MCF 10A (cell line): ENCODE results near the gene RRP9. TPM values are rescaled to one million over a fixed set of nuclear protein-coding genes. Genes with fewer than 3 reads are reported as not detected.

Experiments used
- BruUV-seq: library from RNA; stranded (reverse); fragments of 400-500 nt; replicated peaks from 2 replicates; lab custom pipeline; 2021; lab: Mats Ljungman, UMichigan
- CTCF ChIA-PET: fragments of 300-600 bp; sonication (Branson Sonifier 250); formaldehyde crosslinking; extraction: SDS; loops from one replicate; lab custom pipeline; 2021; ENCODE audit warnings: antibody characterized with exemption, inconsistent platforms; lab: Yijun Ruan, JAX
- POLR2A ChIA-PET: fragments of 300-600, 350-650 bp; sonication (Branson Sonifier 250); formaldehyde crosslinking; extraction: SDS; loops from one replicate; lab custom pipeline; 2020; ENCODE audit warnings: antibody characterized with exemption, inconsistent platforms; lab: Yijun Ruan, JAX
- DNase-seq: peaks from one replicate; pipeline ENCODE4 v3.0.0-alpha.2; 2018; ENCODE audit not compliant: unreplicated experiment
- H3K27ac Mint-ChIP-seq: one replicate; pipeline ENCODE4 v1.8.0; 2022; ENCODE audit warnings: mild to moderate bottlenecking, low read depth, mixed read lengths; ENCODE audit not compliant: unreplicated experiment
- H3K27me3 Mint-ChIP-seq: one replicate; pipeline ENCODE4 v1.8.0; 2022; ENCODE audit warnings: mixed read lengths; ENCODE audit not compliant: insufficient read depth, unreplicated experiment
- H3K36me3 Mint-ChIP-seq: one replicate; pipeline ENCODE4 v1.8.0; 2022; ENCODE audit warnings: mild to moderate bottlenecking, moderate library complexity, mixed read lengths; ENCODE audit not compliant: insufficient read depth, unreplicated experiment
- H3K4me1 Mint-ChIP-seq: one replicate; pipeline ENCODE4 v1.8.0; 2022; ENCODE audit warnings: mixed read lengths; ENCODE audit not compliant: insufficient read depth, unreplicated experiment
- H3K4me3 Mint-ChIP-seq: one replicate; pipeline ENCODE4 v1.8.0; 2022; ENCODE audit warnings: mild to moderate bottlenecking, moderate library complexity, mixed read lengths; ENCODE audit not compliant: unreplicated experiment
- H3K9me3 Mint-ChIP-seq: one replicate; pipeline ENCODE4 v1.8.0; 2022; ENCODE audit warnings: mixed read lengths; ENCODE audit not compliant: unreplicated experiment
- intact Hi-C: fragments of 100-400 bp; cut with micrococcal nuclease; formaldehyde crosslinking; loops from 2 replicates; pipeline ENCODE4 v1.14.1; 2022
- total RNA-seq: library from RNA; stranded (reverse); gene quantifications from 2 replicates; pipeline ENCODE4 v1.2.3, GENCODE V29; 2022
- TF ChIP-seq, protein P1 (sequence below): fragments of 200-600 bp; IDR thresholded peaks from one replicate; pipeline ENCODE4 v1.8.0; 2022; ENCODE audit warnings: antibody characterized with exemption, mild to moderate bottlenecking; ENCODE audit not compliant: unreplicated experiment

RRP9 gene
- total RNA-seq, 1 experiment from 2014 or later: 80.2 TPM

DNA sequence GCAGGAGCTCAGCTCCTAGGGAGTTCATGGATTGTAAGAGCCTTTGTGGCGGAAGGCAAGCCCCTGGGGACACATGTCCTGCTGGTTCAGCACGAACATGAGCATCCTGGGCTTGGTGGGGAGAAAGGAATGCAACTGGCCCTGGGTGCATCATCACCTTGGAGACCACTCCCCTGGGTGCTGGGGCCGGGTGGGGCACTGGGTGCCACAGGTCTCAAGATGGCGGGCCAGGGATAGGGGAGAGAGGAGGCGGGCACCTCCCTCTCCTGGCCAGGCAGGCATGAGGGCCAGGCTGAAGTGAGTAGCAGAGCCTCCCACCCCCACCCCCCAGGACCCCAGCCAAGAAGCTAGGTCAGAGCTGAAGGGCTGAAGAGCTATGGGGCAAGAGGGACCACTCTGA lies 24.8 kb upstream of the RRP9 start:
- peak overlapping the region; percentile 78 for H3K4me3 Mint-ChIP-seq
- H3K27ac Mint-ChIP-seq: peak overlapping the region; percentile 49
- no TSS peak for BruUV-seq

DNA sequence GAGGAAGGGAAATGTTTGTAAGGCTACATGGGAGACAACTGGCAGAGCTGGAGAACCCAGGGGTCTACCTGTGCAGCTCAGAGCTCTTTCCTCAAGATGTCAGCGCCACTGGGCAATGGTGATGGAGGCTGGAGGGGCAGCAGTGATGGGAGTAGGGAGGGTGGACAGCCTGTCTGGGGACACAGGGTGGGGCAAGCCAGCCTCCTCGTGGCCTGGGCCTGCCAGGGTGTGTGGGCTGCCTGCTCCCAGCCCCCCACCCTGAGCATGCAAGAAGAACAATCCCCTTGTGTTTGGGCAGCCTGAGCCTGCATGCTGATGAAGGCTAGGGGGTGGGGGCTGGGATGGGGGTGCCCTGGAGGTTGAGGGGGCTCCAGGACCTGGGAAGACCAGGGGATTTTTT lies 24.3 kb upstream of the RRP9 start:
- ChIA-PET CTCF (interaction anchor here (1.7 kb wide), 1 partner anchor 8 kb away, joined by 12 read pairs; the partner anchor contains the start of genes ABHD14A and ABHD14B), POLR2A (interaction anchor here (2.3 to 6.5 kb wide), 2 partner anchors 17 to 23 kb away, joined by 10 to 37 read pairs; partner anchors contain the start of gene ACY1)
- TF ChIP-seq, protein P1, sequence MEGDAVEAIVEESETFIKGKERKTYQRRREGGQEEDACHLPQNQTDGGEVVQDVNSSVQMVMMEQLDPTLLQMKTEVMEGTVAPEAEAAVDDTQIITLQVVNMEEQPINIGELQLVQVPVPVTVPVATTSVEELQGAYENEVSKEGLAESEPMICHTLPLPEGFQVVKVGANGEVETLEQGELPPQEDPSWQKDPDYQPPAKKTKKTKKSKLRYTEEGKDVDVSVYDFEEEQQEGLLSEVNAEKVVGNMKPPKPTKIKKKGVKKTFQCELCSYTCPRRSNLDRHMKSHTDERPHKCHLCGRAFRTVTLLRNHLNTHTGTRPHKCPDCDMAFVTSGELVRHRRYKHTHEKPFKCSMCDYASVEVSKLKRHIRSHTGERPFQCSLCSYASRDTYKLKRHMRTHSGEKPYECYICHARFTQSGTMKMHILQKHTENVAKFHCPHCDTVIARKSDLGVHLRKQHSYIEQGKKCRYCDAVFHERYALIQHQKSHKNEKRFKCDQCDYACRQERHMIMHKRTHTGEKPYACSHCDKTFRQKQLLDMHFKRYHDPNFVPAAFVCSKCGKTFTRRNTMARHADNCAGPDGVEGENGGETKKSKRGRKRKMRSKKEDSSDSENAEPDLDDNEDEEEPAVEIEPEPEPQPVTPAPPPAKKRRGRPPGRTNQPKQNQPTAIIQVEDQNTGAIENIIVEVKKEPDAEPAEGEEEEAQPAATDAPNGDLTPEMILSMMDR: no peak
- H3K36me3 Mint-ChIP-seq: peaks cover 7% of the 10 kb centered on the region
- H3K9me3 Mint-ChIP-seq: no peaks in the 10 kb centered on the region
- no peaks in the 10 kb centered on the region for H3K27me3 Mint-ChIP-seq
- peaks cover 10% of the 10 kb centered on the region for H3K4me1 Mint-ChIP-seq
- DNase-seq: no peak
- BruUV-seq: no TSS peak
- peak overlapping the region; percentile 78 for H3K4me3 Mint-ChIP-seq
- intact Hi-C loops: no loop called here
- H3K27ac Mint-ChIP-seq: peak overlapping the region; percentile 49

More for the DNA sequence above, 24.8 kb upstream of the RRP9 start:
- intact Hi-C loops: no loop called here
- no peaks in the 10 kb centered on the region for H3K9me3 Mint-ChIP-seq
- TF ChIP-seq, protein P1: no peak
- peaks cover 11% of the 10 kb centered on the region for H3K36me3 Mint-ChIP-seq
- DNase-seq: no peak
- H3K27me3 Mint-ChIP-seq: no peaks in the 10 kb centered on the region
- H3K4me1 Mint-ChIP-seq: peaks cover 10% of the 10 kb centered on the region
- ChIA-PET CTCF (no interaction called here), POLR2A (interaction anchor here (0.6 to 6.5 kb wide), 4 partner anchors 15 to 1697 kb away, joined by 4 to 37 read pairs (median 7); partner anchors contain the start of gene ACY1)

DNA sequence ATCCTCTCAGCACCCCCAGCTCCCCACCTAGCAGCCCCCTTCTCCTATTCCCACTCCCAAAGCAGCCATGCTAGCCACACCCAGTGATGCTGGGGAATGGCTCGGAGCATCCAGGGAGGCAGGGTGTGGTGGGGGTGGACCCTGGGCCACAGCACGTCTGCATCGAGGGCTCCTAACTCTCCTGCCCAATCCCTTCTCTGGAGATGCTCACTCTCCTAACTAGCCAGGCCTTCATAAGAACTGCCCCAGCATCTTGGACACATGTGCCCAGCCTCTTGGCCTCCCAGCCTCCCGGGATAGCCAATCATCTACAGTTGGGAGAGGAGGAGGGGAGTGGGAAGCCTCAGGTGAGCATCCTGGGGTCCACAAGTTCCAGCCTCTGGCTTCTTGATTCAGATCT lies 22.8 kb upstream of the RRP9 start:
- Mint-ChIP-seq H3K27me3 (no peaks in the 10 kb centered on the region), H3K4me1 (peaks cover 10% of the 10 kb centered on the region), H3K4me3 (no peak overlapping the region), H3K36me3 (peaks cover 7% of the 10 kb centered on the region), H3K9me3 (no peaks in the 10 kb centered on the region), H3K27ac (no peak overlapping the region)
- intact Hi-C loops: no loop called here
- TF ChIP-seq, protein P1: no peak
- ChIA-PET CTCF (interaction anchor here (1.0 to 1.7 kb wide), 3 partner anchors 10 to 180 kb away, joined by 3 to 12 read pairs (median 9); partner anchors contain the start of genes ABHD14A, ABHD14B and PARP3), POLR2A (interaction anchor here (1.2 to 2.3 kb wide), 3 partner anchors 22 to 31 kb away, joined by 4 to 10 read pairs (median 5); partner anchors contain the start of genes RPL29 and RRP9)
- BruUV-seq: no TSS peak
- DNase-seq: no peak

DNA sequence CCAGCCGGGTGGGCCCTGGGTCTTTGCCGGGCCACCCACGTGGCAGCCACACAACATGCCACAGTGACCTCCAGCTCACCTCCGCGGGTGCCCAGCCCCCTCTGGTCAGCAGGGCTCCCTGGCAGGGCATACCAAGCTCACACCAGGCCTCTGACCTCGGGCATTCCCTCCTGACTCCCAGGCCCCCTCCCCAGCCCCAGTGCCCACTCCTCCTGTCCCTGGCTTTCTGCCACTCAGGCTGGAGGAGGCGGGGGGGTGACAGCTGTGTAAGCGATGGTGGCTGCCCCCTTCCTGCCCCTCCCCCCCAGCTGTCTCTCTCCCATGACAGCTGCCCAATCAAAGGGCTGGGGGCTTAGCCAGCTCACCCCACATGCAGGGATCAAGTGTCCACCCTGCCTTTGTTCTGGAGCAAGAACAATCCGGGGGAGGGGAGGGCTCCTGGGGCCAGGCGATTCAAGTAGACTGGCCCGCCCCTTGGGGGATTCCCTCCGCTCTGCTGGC lies 22.3 kb upstream of the RRP9 start:
- Mint-ChIP-seq H3K27ac (no peak overlapping the region), H3K27me3 (no peaks in the 10 kb centered on the region), H3K9me3 (no peaks in the 10 kb centered on the region), H3K4me1 (peaks cover 10% of the 10 kb centered on the region), H3K4me3 (no peak overlapping the region), H3K36me3 (peaks cover 7% of the 10 kb centered on the region)
- ChIA-PET CTCF (interaction anchor here (1.1 to 1.8 kb wide), 4 partner anchors 10 to 22 kb away, joined by 3 to 9 read pairs (median 6); partner anchors contain the start of genes ABHD14B, PARP3 and RRP9), POLR2A (no interaction called here)
- TF ChIP-seq, protein P1: no peak
- intact Hi-C loops: no loop called here
- DNase-seq: no peak
- no TSS peak for BruUV-seq
